GM18867 (cell line): ENCODE results near the gene PLD3.
"Not testable (repeated sequence)": the region's sequence is repeated elsewhere in the genome, so short reads cannot be mapped to it uniquely, and the experiment has no call there.

Source experiments
- ATAC-seq: cut with Tn5 transposase; IDR thresholded peaks from one replicate; pipeline ENCODE4 v1.9.1; 2021; ENCODE audit warnings: mild to moderate bottlenecking, moderate library complexity; ENCODE audit not compliant: unreplicated experiment

PLD3 gene

DNA sequence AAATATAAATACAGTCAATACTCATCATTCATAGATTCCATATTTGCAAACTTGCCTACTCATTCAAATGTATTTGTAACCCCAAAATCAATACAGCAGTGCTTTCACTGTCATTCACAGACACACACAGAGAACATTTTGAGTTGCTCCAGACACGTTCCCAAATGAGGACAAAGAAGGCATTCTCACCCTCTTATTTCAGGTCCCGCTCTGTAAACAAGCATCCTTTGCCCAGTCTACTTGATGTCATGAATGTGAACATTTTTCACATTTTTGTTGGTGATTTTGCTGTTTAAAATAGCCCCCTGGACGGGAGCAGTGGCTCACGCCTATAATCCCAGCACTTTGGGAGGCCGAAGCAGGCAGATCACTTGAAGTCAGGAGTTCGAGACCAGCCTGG lies 15.8 kb upstream of the PLD3 start:
- ATAC-seq, result no peak

DNA sequence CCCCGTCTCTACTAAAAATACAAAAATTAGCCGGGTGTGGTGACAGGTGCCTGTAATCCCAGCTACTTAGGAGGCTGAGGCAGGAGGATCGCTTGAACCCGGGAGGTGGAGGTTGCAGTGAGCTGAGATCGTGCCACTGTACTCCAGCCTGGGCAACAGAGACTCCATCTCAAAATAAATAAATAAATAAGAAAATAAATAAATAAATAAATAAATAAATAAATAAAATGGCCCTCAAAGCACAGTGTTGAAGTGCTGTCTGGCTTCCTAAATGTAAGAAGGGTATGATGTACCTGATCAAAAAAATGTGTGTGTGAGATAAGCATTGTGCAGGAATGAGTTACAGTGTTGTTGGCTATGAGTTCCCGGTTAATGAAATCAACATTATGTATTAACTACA lies 15.4 kb upstream of the PLD3 start:
- ATAC-seq, result not testable (repeated sequence)

GRCh38 chr19:40335101-40335500 lies 13.4 kb upstream of the PLD3 start:
- no peak for ATAC-seq

DNA sequence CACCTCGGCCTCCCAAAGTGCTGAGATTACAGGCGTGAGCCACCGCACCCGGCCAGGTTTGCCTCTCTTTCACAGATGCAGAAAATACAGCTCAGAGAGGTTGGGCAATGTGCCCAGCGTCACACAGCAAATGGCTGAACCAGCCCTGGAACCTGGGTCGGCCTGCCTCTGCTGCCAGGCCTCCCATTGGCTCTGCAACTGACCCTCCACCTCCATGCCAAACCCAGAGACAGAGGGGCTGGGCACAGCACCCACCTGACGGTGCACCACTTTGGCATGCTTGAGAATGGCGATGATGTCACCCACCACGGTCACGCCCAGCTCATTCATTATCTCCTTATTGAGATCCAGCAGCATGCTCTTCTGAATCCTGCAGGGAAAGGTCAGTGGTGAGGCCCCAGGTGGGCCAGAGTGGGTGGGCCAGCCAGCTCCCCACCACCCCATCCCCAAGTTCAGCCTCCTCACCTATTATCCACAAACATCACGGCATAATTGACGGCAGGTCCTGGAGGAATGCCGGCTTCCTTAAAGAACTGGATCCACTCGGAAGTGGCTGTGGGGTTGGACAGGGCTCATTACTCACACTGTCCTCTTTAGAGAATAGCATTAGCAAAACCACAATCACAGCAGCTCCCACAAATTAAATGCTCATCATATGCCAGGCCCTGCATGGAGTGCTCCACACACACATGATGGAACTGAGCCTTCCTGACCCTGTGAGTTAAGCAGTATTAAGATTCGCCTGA lies 12.5 kb upstream of the PLD3 start:
- ATAC-seq, result no peak

- no peak for ATAC-seq
These were observed 11.9 kb upstream of the PLD3 start for GRCh38 chr19:40336601-40336900.

GRCh38 chr19:40337107-40337506 lies 11.4 kb upstream of the PLD3 start:
- no peak for ATAC-seq

GRCh38 chr19:40337594-40337993 lies 10.9 kb upstream of the PLD3 start:
- ATAC-seq, result no peak

DNA sequence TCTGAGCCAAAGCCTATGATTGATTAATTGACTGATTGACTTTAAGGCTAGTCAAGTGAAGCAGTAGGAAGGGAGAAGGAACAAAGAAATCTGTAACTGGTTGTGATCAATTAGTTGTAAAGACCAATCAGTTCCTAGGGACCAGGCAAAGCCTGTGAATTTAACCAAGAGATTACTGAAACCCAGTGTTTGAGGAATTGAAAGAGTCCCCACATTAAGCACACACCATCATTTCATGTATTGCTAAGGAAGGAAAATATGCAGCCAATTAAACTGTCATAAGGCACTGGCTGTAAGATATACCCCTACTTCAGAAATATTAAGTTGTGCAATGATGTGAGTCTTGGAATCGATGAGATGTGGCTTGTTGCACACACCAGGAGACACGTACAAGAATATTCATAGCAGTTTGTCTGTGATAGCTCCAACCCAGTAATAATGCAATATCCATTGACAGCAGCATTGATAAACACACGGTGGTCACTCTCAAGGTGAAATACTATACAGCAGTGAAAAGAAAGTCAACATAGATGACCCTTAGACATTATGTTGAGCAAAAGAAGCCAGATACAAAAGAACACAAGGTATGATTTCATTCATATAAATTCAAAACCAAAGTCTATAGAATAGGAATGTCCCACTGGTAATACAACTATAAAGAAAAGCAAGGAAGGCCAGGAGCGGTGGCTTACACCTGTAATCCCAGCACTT lies 9.3 kb upstream of the PLD3 start:
- no peak for ATAC-seq

GRCh38 chr19:40341601-40342482 lies 6.7 kb upstream of the PLD3 start:
- no peak for ATAC-seq

- no peak for ATAC-seq
These were observed 5.7 kb upstream of the PLD3 start for GRCh38 chr19:40342644-40343311.

DNA sequence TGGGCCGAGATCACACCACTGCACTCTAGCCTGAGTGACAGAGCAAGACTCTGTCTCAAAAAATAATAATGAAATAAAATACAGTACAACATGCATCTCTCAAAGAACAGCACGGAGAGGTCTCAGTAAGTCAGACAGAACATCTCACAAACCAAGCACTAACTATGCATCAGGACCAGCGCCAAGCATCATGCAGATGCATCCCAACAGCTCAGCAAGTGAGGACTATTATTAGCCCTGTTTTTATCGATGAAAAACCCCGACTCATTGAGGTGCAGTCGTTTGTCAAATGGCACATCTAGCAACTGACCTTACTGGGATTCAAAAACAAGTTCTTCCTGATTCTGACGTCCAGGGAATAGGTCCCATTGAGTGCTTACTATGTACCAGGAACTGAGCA lies 4.1 kb upstream of the PLD3 start:
- no peak for ATAC-seq

GRCh38 chr19:40348961-40349507 lies 539 bp downstream of the PLD3 start:
- no peak for ATAC-seq

DNA sequence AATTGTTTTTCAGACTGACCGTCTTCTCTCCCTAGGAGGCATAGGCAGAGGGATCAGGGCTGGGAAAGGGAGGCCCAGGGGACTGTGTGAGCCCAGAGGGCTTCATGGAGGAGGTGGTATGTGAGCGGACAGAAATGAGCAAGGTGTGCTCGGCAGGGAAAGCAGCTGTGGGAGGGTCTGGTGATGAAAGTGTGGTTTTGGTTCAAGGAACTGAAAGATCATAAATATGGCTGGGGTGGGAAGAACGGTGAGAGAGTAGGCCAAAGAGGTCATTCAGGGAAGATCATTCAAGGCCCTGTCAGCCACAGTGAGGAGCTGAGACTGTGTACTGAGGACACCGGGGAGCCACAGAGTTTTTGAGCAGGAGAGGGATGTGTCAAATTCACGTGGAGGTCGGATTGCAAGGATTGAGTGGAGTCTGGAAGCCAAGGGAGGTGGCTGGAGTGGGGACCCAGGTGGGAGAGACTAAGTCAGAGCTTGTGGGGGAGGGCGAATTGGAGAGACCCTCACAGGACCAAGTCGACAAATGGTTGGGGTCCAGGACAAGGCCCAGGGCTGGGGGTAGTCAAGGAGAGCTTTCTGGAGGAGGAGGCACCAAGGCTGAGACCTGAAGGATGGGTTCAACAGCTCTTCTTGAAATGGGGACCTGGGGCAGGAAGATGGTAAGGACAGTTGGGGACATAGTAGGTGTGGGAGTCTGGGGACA lies 7.6 kb downstream of the PLD3 start:
- ATAC-seq, result no peak

GRCh38 chr19:40356681-40357595 lies 8.4 kb downstream of the PLD3 start:
- no peak for ATAC-seq

DNA sequence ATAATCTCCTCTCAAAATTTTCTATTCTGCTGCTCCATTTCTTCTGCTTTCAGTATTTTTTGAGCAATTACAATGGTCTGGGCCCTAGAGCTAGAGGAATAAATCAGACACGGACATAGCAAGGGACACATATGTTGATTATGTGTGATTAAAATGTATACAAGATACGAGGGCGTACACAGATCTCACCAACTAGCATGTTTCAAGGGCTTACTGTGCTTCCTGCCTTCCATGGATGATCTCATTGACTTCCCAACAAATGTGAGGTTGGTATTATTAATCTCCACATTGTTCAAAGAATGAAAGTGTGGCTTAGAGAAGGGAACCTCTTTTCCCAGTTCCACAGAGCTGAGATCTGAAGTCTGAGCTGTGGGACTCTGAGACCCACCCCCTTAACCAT lies 9.1 kb downstream of the PLD3 start:
- no peak for ATAC-seq

DNA sequence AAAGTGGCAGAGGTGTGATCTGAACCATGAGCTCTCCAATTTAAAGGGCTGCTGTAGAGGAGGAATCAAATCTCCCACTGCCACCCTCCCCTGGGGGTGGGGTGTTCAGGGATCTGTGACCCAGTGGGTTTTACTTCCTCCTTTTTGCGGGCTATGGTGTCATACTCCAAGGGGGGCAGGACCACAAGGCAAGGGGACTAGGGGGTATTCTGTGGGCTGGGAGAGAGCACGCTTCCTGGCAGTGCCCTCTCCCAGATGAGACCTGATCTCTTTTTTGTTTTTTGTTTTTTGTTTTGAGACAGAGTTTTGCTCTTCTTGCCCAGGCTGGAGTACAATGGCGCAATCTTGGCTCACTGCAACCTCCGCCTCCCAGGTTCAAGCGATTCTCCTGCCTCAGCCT lies 10.3 kb downstream of the PLD3 start:
- no peak for ATAC-seq

DNA sequence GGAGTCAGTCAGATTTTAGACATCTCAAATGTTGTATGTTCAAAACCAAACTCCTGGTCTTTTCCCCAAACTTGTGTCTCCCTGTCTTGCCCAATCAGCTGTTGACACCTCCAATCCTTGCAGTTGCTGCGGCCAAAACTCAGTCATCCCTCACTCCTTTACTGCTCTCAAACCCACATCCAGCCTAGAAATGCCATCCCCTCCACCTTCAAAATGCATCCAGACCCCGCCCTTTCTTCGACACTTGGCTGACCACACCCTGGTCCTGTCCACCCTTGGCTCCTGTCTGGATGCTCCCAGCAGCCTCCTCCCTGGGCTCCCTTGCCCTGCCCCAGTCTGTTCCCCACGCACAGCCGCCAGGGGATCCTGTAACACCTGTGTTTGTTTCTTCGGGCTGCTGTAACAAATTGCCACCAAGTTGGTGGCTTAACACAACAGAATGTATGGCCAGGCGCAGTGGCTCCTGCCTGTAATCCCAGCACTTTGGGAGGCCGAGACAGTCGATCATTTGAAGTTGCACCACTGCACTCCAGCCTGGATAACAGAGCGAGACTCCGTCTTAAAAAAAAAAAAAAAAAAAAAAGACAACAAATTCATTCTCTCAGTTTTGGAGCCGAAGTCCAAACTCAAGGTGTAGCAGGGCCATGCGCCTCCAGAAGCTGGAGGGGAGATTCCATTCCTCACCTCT lies 11.7 kb downstream of the PLD3 start:
- ATAC-seq, result no peak

DNA sequence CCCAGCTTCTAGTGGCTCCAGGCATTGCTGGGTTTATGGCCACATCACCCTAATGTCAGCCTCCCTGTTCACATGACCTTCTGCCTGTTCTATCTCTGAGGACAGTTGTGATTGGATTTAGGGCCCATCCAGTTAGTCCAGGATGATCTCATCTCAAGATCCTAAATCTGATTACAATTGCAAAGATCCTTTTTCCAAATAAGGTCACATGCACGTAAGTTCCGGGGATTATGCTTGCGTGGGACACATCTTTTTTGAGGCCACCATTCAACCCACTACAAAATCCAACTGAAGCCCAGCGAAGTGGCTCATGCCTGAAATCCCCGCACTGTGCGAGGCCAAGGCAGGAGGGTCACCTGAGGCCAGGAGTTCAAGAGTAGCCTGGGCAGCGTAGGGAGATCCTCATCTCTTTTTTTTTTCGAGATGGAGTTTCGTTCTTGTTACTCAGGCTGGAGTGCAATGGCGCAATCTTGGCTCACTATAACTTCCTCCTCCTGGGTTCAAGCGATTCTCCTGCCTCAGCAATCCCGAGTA lies 12.3 kb downstream of the PLD3 start:
- ATAC-seq, result no peak
